Activated CD4-positive, alpha-beta T cell treated with anti-CD3 and anti-CD28 coated beads, Interleukin-2, amount 10 ng/mL, durations not matched to agents 7 days and 5 days (primary cell): ENCODE data around the gene MERTK. TPM values are rescaled to one million over a fixed set of nuclear protein-coding genes. Genes with fewer than 3 reads are reported as not detected.
"Not testable (repeated sequence)": the region's sequence is repeated elsewhere in the genome, so short reads cannot be mapped to it uniquely, and the experiment has no call there.

Source experiments
- CTCF ChIA-PET: fragments of 350-600 bp; sonication (Branson Sonifier 250); formaldehyde crosslinking; loops from one replicate; lab custom pipeline; 2021; ENCODE audit warnings: antibody characterized with exemption; lab: Charles Lee
- POLR2A ChIA-PET: fragments of 350-600 bp; sonication (Branson Sonifier 250); formaldehyde crosslinking; loops from one replicate; lab custom pipeline; 2021; ENCODE audit warnings: antibody characterized with exemption; lab: Charles Lee
- DNase-seq: peaks from one replicate; pipeline ENCODE4 v3.0.0-alpha.2; 2020
- H3K27ac Mint-ChIP-seq: one replicate; pipeline ENCODE4 v1.8.0; 2021; ENCODE audit warnings: mild to moderate bottlenecking, moderate library complexity, mixed read lengths
- H3K27me3 Mint-ChIP-seq: one replicate; pipeline ENCODE4 v1.8.0; 2021; ENCODE audit warnings: mixed read lengths
- H3K36me3 Mint-ChIP-seq: one replicate; pipeline ENCODE4 v1.8.0; 2021; ENCODE audit warnings: low read depth, mixed read lengths
- H3K4me1 Mint-ChIP-seq: one replicate; pipeline ENCODE4 v1.8.0; 2021; ENCODE audit warnings: mixed read lengths
- H3K4me3 Mint-ChIP-seq: one replicate; pipeline ENCODE4 v1.8.0; 2021; ENCODE audit warnings: mild to moderate bottlenecking, moderate library complexity, mixed read lengths
- H3K9me3 Mint-ChIP-seq: one replicate; pipeline ENCODE4 v1.8.0; 2021; ENCODE audit warnings: mixed read lengths
- total RNA-seq, 2 experiments: library from RNA; stranded (reverse); gene quantifications; one replicate each; pipeline ENCODE4 v1.2.3, GENCODE V29; 2021

Gene MERTK
- total RNA-seq, 2 experiments from 2014 or later, result 0.20 to 0.21 TPM

DNA sequence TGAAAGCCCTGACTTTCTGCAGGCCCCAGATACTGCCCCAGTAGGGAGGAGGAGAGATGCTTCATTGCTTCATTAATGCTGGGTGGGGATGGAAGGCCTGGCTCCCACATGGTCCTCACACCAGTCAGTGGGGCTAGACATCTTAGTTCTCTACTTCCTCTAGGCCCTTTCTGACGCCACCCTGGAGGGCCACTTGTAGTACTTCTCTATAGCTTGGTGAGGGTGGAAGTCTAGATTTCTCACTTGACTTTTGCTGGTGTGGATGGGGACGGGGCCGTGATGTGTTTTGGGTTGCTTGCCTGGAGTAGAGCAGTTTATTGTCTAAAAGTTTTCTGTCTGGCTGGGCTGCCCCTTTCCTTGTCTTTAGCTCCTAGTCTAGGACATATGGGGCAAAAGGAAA lies 18.7 kb downstream of the MERTK start:
- no peak for DNase-seq
- Mint-ChIP-seq H3K4me1 (no peaks in the 10 kb centered on the region), H3K27ac (no peak overlapping the region), H3K9me3 (no peaks in the 10 kb centered on the region), H3K4me3 (no peak overlapping the region), H3K27me3 (no peaks in the 10 kb centered on the region), H3K36me3 (no peaks in the 10 kb centered on the region)
- ChIA-PET POLR2A (no interaction called here), CTCF (interaction anchor here (0.7 kb wide), 1 partner anchor 129 kb away, joined by 3 read pairs; no protein-coding TSS in a partner anchor)

DNA sequence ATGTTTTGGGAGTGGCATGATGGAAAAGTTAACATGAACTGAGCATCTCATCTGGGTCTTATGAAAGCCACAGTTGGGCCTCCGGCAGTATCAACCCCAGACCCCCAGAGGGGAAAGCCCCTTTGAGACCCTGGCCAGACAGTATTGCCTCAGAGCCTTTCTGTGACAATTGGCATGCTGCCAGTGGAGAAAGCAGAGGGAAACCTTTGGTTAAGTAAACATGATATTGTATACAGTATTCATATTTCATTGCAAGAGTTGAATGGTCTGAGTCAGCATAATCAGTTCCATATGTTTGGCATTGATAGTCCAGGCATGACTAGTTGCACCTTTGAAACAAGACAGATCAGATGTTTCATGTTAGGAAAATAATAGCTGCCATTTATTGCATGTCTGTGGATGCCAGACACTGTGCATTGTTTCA lies 20.0 kb downstream of the MERTK start:
- no peak for DNase-seq
- H3K27ac Mint-ChIP-seq, result no peak overlapping the region
- no peaks in the 10 kb centered on the region for H3K9me3 Mint-ChIP-seq
- ChIA-PET POLR2A (no interaction called here), CTCF (interaction anchor here (0.6 to 1.2 kb wide), 2 partner anchors 16 to 33 kb away, joined by 3 to 4 read pairs; no protein-coding TSS in a partner anchor)
- no peaks in the 10 kb centered on the region for H3K27me3 Mint-ChIP-seq
- H3K4me1 Mint-ChIP-seq, result no peaks in the 10 kb centered on the region
- no peak overlapping the region for H3K4me3 Mint-ChIP-seq
- no peaks in the 10 kb centered on the region for H3K36me3 Mint-ChIP-seq

DNA sequence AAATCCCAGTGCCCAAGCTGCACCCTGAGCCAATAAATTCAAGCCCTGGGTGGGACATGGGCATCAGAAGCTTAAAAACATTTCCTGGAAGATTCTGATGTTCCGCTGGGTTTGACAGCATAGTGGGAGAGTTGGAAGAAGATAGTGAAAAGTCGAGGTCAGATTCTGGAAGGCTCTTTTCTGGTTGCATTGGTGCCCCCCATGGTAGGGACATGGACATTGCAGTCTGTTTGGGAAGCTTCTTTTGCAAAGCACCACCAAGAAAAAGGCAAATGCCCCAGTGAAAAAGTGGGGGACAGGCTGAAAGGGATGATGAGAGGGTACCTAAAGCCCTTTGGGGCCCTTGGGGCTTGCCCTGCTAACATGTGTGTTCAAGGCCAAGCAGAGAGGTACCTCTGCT lies 21.0 kb downstream of the MERTK start:
- no peak for DNase-seq
- H3K9me3 Mint-ChIP-seq, result no peaks in the 10 kb centered on the region
- no peak overlapping the region for H3K4me3 Mint-ChIP-seq
- no peak overlapping the region for H3K27ac Mint-ChIP-seq
- H3K36me3 Mint-ChIP-seq, result no peaks in the 10 kb centered on the region
- no peaks in the 10 kb centered on the region for H3K27me3 Mint-ChIP-seq
- no peaks in the 10 kb centered on the region for H3K4me1 Mint-ChIP-seq
- ChIA-PET POLR2A (no interaction called here), CTCF (interaction anchor here (1.2 kb wide), 1 partner anchor 15 kb away, joined by 4 read pairs; no protein-coding TSS in a partner anchor)

DNA sequence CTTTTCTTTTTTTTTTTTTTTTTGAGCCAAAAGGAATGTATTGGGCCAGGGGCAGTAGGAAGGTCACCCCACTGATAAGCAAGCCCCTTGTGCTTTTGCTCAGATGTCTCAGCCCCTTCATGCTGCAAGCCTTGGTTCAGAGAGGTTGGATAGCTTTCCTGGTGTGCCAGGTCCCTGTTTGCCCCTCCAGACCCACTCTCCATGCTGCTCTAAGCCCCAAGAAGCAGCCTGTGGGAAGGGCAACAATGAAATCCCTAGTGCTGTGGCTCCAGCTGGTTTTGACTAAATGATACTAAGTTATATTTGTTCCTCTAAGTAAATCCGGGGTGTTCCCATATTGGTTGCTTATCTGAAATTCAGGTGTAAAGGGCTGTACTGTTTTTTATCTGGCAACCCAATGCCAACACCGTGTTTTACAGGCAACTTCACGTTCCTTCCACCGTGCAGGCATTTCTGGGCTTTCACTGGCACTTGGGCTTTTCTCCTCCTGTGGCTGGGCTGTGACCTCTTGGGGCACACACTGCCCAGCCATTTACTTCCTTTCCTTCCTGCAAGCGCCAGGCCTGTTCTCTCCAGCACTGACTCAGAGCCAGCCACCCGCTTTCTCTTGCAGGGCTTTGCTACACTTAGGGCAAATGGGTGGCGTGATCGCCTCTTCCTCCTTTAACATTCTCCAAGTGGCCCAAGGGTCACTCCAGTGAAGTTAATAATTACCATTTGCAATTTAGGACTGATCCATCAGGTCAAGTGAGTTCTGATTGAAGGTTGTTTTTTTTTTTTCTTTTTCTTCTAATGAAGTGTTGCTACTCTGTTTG lies 21.6 kb downstream of the MERTK start:
- H3K9me3 Mint-ChIP-seq, result no peaks in the 10 kb centered on the region
- peak overlapping the region; percentile 62 for H3K27ac Mint-ChIP-seq
- CTCF ChIA-PET, result interaction anchor here (0.7 to 1.2 kb wide), 2 partner anchors 14 to 85 kb away, joined by 3 to 4 read pairs; no protein-coding TSS in a partner anchor
- H3K27me3 Mint-ChIP-seq, result no peaks in the 10 kb centered on the region
- no peaks in the 10 kb centered on the region for H3K36me3 Mint-ChIP-seq
- no peak overlapping the region for H3K4me3 Mint-ChIP-seq
- peaks cover 3% of the 10 kb centered on the region for H3K4me1 Mint-ChIP-seq
- DNase-seq, result no peak
- POLR2A ChIA-PET, result no interaction called here

DNA sequence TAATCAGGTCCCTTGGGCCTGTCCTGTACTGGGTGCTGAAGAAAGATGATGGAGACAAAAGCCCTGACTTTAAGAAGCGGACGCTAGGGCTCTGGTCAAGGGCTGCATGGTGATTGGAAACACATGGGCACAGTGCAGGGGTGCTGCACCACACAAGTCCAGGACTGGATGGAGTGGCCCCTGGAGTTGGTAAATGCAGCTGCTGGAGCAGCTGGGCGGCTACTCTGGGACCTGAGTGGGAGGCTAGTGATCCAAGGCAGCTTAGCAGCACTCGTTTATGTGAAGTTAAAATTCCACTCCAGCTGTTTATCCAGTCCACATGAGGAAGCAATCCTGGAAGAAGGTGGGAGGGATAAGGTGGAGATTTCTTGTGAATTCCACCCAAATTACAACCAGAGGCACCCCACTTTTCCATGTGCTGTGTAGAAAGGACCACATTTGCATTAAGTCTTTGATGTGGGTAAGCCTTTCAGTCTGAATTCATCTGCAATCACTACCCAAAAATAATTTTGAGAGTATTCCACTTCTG lies 24.9 kb downstream of the MERTK start:
- POLR2A ChIA-PET, result interaction anchor here (0.6 kb wide), 1 partner anchor 558 kb away, joined by 3 read pairs; no protein-coding TSS in a partner anchor
- H3K36me3 Mint-ChIP-seq, result no peaks in the 10 kb centered on the region
- CTCF ChIA-PET, result interaction anchor here (1.4 to 1.5 kb wide), 2 partner anchors 22 to 32 kb away, joined by 3 read pairs; no protein-coding TSS in a partner anchor
- peaks cover 3% of the 10 kb centered on the region for H3K4me1 Mint-ChIP-seq
- no peak overlapping the region for H3K27ac Mint-ChIP-seq
- H3K27me3 Mint-ChIP-seq, result peaks cover 3% of the 10 kb centered on the region
- DNase-seq, result no peak
- H3K9me3 Mint-ChIP-seq, result no peaks in the 10 kb centered on the region
- H3K4me3 Mint-ChIP-seq, result no peak overlapping the region

DNA sequence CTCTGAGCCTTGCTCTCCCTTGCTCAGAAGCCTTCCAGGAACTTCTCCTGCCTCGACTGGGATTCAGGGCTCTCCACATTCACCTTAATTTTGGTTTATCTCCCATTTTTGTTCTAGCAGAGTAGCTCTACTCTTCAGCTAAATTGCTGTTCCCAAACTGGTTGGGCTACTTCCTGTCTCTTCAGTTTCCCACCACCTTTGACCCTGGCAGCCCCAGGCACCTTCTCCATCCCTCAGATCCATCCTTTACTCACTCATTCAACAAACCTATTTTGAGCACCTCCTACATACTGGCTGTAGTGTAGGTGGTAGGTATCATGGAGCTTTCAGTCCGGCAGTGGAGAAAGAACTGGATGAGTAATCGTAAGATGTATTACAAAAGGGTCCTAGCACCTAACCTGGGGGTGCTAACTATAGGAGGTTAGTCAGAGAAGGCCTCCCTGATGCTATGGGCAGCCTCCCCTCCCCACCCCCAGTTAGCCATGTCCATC lies 26.3 kb downstream of the MERTK start:
- DNase-seq, result no peak
- peaks cover 6% of the 10 kb centered on the region for H3K4me1 Mint-ChIP-seq
- ChIA-PET CTCF (interaction anchor here (0.6 to 1.4 kb wide), 2 partner anchors 33 to 41 kb away, joined by 3 to 4 read pairs; no protein-coding TSS in a partner anchor), POLR2A (no interaction called here)
- peaks cover 3% of the 10 kb centered on the region for H3K27me3 Mint-ChIP-seq
- H3K4me3 Mint-ChIP-seq, result no peak overlapping the region
- no peak overlapping the region for H3K27ac Mint-ChIP-seq
- H3K36me3 Mint-ChIP-seq, result no peaks in the 10 kb centered on the region
- H3K9me3 Mint-ChIP-seq, result no peaks in the 10 kb centered on the region

DNA sequence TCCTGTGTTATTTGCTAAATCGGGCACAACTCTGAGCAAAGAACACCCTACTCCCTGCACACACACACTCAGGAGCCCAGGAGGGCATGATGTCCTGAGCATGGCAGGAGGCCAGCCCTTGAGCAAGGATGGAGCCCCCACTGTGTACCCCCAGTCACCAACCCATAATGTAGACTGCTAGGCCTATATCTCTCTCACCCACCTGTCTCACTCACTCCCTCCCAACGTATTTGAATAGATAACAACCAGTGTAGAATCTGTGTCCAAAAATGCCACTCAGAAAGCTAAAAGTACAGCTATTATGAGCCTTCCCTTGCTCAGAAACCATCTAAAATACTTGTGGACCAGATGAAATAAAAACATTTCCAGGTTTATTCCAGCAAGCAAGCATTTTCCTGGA lies 29.3 kb downstream of the MERTK start:
- DNase-seq, result no peak
- POLR2A ChIA-PET, result no interaction called here
- CTCF ChIA-PET, result interaction anchor here (0.6 to 1.2 kb wide), 5 partner anchors 11 to 54 kb away, joined by 3 to 5 read pairs (median 3); no protein-coding TSS in a partner anchor

DNA sequence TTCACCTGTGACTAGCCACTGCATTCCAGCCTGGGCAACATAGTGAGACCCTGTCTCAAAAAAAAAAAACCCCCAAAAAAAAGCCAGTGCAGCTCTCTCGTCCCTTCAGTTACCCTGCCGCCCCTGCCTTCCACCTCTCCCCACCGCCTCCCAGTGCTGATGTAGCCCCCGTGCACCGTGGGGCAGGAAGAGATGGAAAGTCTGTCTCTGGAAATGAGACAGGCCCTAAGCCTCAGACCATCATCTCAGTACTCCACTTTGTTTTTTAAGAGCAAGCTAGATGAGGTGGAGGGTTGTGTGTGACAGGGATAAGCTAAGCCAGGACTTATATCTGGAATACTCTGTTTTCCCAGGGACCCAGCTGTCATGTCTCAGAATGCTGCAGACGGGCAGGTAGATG lies 32.0 kb downstream of the MERTK start:
- DNase-seq, result no peak
- CTCF ChIA-PET, result interaction anchor here (0.8 to 1.0 kb wide), 2 partner anchors 10 to 1138 kb away, joined by 3 to 6 read pairs; no protein-coding TSS in a partner anchor
- H3K27me3 Mint-ChIP-seq, result peaks cover 12% of the 10 kb centered on the region
- peaks cover 2% of the 10 kb centered on the region for H3K9me3 Mint-ChIP-seq
- H3K4me3 Mint-ChIP-seq, result no peak overlapping the region
- H3K36me3 Mint-ChIP-seq, result no peaks in the 10 kb centered on the region
- peak overlapping the region; percentile 54 for H3K27ac Mint-ChIP-seq
- POLR2A ChIA-PET, result no interaction called here
- peaks cover 18% of the 10 kb centered on the region for H3K4me1 Mint-ChIP-seq

More for the DNA sequence above, 29.3 kb downstream of the MERTK start:
- Mint-ChIP-seq H3K27ac (no peak overlapping the region), H3K4me1 (peaks cover 22% of the 10 kb centered on the region), H3K4me3 (no peak overlapping the region), H3K36me3 (no peaks in the 10 kb centered on the region), H3K27me3 (peaks cover 5% of the 10 kb centered on the region), H3K9me3 (no peaks in the 10 kb centered on the region)

DNA sequence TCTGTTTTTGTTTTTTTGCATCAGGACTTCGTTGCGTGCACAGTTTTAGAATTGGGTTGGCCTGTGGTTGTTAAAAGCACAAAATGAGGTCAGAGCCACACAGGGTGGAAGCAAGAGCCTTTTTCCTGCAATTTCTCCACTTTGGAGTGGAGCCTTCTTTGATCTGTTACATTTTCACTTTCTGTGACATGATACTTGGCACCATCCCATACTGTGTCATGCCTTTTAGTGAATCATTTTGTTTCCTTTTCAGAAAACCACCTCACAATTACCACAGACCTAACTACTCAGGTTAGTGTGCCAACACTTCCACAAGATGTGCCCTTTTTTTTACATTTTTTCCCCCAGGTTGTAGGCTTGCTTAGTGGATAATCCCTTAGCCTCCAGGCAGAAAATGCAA lies 32.5 kb downstream of the MERTK start:
- peaks cover 2% of the 10 kb centered on the region for H3K9me3 Mint-ChIP-seq
- H3K36me3 Mint-ChIP-seq, result no peaks in the 10 kb centered on the region
- H3K27ac Mint-ChIP-seq, result peak overlapping the region; percentile 54
- POLR2A ChIA-PET, result no interaction called here
- CTCF ChIA-PET, result interaction anchor here (0.8 to 1.3 kb wide), 2 partner anchors 34 to 1138 kb away, joined by 5 to 6 read pairs; no protein-coding TSS in a partner anchor
- H3K27me3 Mint-ChIP-seq, result peaks cover 12% of the 10 kb centered on the region
- no peak overlapping the region for H3K4me3 Mint-ChIP-seq
- peaks cover 18% of the 10 kb centered on the region for H3K4me1 Mint-ChIP-seq
- DNase-seq, result peak; percentile 31

DNA sequence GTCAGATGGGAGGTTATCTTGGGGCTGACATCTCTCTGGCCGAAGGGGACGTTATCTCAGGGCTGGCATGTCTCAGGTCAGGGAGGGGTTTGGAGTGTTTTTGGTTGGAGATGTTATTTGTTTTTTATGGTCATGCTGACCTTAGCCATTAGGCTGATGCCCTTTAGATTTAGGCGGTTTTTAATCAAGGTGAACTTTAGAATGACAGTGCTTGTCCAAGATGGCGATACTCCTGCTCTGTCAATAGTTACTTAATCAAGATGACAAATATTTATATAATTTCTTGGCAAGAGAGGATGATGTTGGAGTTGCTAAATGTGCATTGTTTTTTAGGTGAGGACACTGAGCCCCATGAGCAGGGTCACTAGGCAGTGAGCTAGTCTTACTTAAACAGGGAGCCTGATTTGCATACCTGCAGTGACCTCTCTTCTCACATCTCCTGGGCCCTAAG lies 34.5 kb downstream of the MERTK start:
- peaks cover 10% of the 10 kb centered on the region for H3K27me3 Mint-ChIP-seq
- peaks cover 2% of the 10 kb centered on the region for H3K9me3 Mint-ChIP-seq
- no peak overlapping the region for H3K27ac Mint-ChIP-seq
- CTCF ChIA-PET, result no interaction called here
- peaks cover 18% of the 10 kb centered on the region for H3K4me1 Mint-ChIP-seq
- no peak for DNase-seq
- no peaks in the 10 kb centered on the region for H3K36me3 Mint-ChIP-seq
- no peak overlapping the region for H3K4me3 Mint-ChIP-seq
- POLR2A ChIA-PET, result no interaction called here

DNA sequence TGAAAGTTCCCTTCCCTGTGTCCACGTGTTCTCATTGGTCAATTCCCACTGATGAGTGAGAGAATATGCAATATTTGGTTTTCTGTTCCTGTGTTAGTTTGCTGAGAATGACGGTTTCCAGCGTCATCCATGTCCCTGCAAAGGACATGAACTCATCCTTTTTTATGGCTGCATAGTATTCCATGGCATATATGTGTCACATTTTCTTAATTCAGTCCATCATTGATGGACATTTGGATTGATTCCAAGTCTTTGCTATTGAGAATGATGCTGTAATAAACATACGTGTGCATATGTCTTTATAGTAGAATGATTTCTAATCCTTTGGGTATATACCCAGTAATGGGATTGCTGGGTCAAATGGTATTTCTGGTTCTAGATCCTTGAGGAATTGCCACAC lies 35.5 kb downstream of the MERTK start:
- H3K4me3 Mint-ChIP-seq, result not testable (repeated sequence)

DNA sequence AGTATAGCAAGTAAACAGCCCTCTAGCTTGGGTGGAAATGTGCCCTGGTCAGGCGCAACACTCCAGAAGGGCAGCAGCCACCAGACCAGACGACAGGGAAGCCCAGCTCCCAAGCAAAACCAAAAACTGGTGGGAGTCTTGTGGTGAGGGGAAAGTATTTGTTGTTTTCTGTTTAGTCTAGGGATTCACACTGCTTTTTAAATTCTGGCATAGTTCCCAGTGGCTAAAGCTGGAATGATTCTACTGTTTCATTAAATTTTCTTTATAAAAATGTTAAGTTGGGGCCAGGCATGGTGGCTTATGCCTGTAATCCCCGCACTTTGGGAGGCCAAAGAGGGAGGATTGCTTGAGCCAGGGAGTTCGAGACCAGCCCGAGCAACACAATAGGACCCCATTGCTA lies 38.5 kb downstream of the MERTK start:
- DNase-seq, result no peak
- Mint-ChIP-seq H3K9me3 (peaks cover 2% of the 10 kb centered on the region), H3K4me1 (no peaks in the 10 kb centered on the region), H3K4me3 (no peak overlapping the region), H3K36me3 (no peaks in the 10 kb centered on the region), H3K27ac (no peak overlapping the region), H3K27me3 (peaks cover 12% of the 10 kb centered on the region)
- ChIA-PET CTCF (no interaction called here), POLR2A (no interaction called here)

More for the DNA sequence above, 35.5 kb downstream of the MERTK start:
- CTCF ChIA-PET, result interaction anchor here (0.9 kb wide), 1 partner anchor 15 kb away, joined by 4 read pairs; no protein-coding TSS in a partner anchor
- Mint-ChIP-seq H3K27me3 (peaks cover 12% of the 10 kb centered on the region), H3K4me1 (peaks cover 18% of the 10 kb centered on the region)
- H3K36me3 Mint-ChIP-seq, H3K27ac Mint-ChIP-seq, DNase-seq, H3K9me3 Mint-ChIP-seq, POLR2A ChIA-PET: not testable (repeated sequence)
